HEK293 (cell line): Measurements from ENCODE around the gene TMED1.

Experiments used
- CTCF ChIA-PET: fragments of 350-600 bp; formaldehyde crosslinking; extraction: SDS; loops from one replicate; lab custom pipeline; 2021; ENCODE audit warnings: antibody characterized with exemption; lab: Yijun Ruan, JAX
- POLR2A ChIA-PET: fragments of 300-600 bp; formaldehyde crosslinking; extraction: SDS; loops from one replicate; lab custom pipeline; 2020; ENCODE audit warnings: antibody characterized with exemption, inconsistent platforms; lab: Yijun Ruan, JAX
- H3K27ac ChIP-seq: fragments of 200-500 bp; sonication (Bioruptor generic); 2 replicates; pipeline ENCODE4 v1.5.1; 2014; ENCODE audit warnings: low read depth, low read length, control low read depth, inconsistent platforms; ENCODE audit errors: extremely low read depth
- H3K36me3 ChIP-seq, 2 experiments: fragments of 200-500 bp in 1 of 2; sonication (Bioruptor generic) in 1 of 2; 1 replicate in 1 of 2; 2 replicates in 1 of 2; pipeline ENCODE4 v1.5.1; 2014 to 2017; ENCODE audit warnings: inconsistent platforms in 2 of 2, low read length in 2 of 2; ENCODE audit not compliant: control insufficient read depth in 2 of 2, insufficient read depth in 1 of 2
- H3K4me1 ChIP-seq: fragments of 200-500 bp; sonication (Bioruptor generic); 2 replicates; pipeline ENCODE4 v1.5.1; 2014; ENCODE audit warnings: mild to moderate bottlenecking, low read length, inconsistent platforms; ENCODE audit not compliant: control insufficient read depth, insufficient read depth
- H3K4me3 ChIP-seq: 2 replicates; pipeline ENCODE4 v1.5.1; 2011; ENCODE audit warnings: low read depth, mild to moderate bottlenecking, control low read depth, low read length, moderate library complexity
- H3K9me3 ChIP-seq: fragments of 200-500 bp; sonication (Bioruptor generic); 2 replicates; pipeline ENCODE4 v1.5.1; 2014; ENCODE audit warnings: low read depth, low read length, inconsistent platforms; ENCODE audit not compliant: control insufficient read depth, insufficient read depth
- GLI4 ChIP-seq: fragments of 450-650 bp; formaldehyde crosslinking; IDR thresholded peaks from 2 replicates; pipeline ENCODE4 v1.5.1; 2016; ENCODE audit warnings: missing biosample characterization, missing genetic modification characterization
- INSM2 ChIP-seq: fragments of 450-650 bp; formaldehyde crosslinking; IDR thresholded peaks from 2 replicates; pipeline ENCODE4 v1.5.1; 2016; ENCODE audit warnings: missing biosample characterization, missing genetic modification characterization
- MEIS1 ChIP-seq: sonication (generic); formaldehyde crosslinking; IDR thresholded peaks from 2 replicates; pipeline ENCODE4 v1.8.1; 2022; ENCODE audit warnings: missing genetic modification reagents, mild to moderate bottlenecking, borderline replicate concordance
- REPIN1 ChIP-seq: fragments of 450-650 bp; formaldehyde crosslinking; IDR thresholded peaks from 2 replicates; pipeline ENCODE4 v1.5.1; 2017; ENCODE audit warnings: missing biosample characterization, missing genetic modification characterization, low read depth
- SP3 ChIP-seq: fragments of 450-650 bp; formaldehyde crosslinking; IDR thresholded peaks from 2 replicates; pipeline ENCODE4 v1.5.1; 2016; ENCODE audit warnings: missing biosample characterization, missing genetic modification characterization
- ZBTB1 ChIP-seq: fragments of 450-650 bp; formaldehyde crosslinking; IDR thresholded peaks from 2 replicates; pipeline ENCODE4 v1.5.1; 2016; ENCODE audit warnings: missing biosample characterization, missing genetic modification characterization
- ZBTB11 ChIP-seq: fragments of 450-650 bp; formaldehyde crosslinking; conservative IDR thresholded peaks from 2 replicates; pipeline ENCODE4 v1.5.1; 2016; ENCODE audit warnings: low read depth, missing biosample characterization, missing genetic modification characterization
- ZBTB44 ChIP-seq: fragments of 450-650 bp; IDR thresholded peaks from 2 replicates; pipeline ENCODE4 v1.5.1; 2018; ENCODE audit warnings: missing biosample characterization, mild to moderate bottlenecking, missing genetic modification characterization
- ZIC2 ChIP-seq: fragments of 450-650 bp; formaldehyde crosslinking; IDR thresholded peaks from 2 replicates; pipeline ENCODE4 v1.5.1; 2016; ENCODE audit warnings: missing biosample characterization, missing genetic modification characterization
- ZNF10 ChIP-seq: fragments of 450-650 bp; formaldehyde crosslinking; IDR thresholded peaks from 2 replicates; pipeline ENCODE4 v1.5.1; 2017; ENCODE audit warnings: missing biosample characterization, missing genetic modification characterization
- ZNF138 ChIP-seq: fragments of 450-650 bp; formaldehyde crosslinking; IDR thresholded peaks from 2 replicates; pipeline ENCODE4 v1.5.1; 2016; ENCODE audit warnings: missing biosample characterization, missing genetic modification characterization, borderline replicate concordance
- ZNF266 ChIP-seq: fragments of 450-650 bp; formaldehyde crosslinking; IDR thresholded peaks from 2 replicates; pipeline ENCODE4 v1.5.1; 2016; ENCODE audit warnings: missing biosample characterization, missing genetic modification characterization, low read depth
- ZNF280D ChIP-seq: fragments of 450-650 bp; formaldehyde crosslinking; IDR thresholded peaks from 2 replicates; pipeline ENCODE4 v1.5.1; 2016; ENCODE audit warnings: missing biosample characterization, missing genetic modification characterization
- ZNF311 ChIP-seq: fragments of 450-650 bp; formaldehyde crosslinking; IDR thresholded peaks from 2 replicates; pipeline ENCODE4 v1.5.1; 2017; ENCODE audit warnings: missing biosample characterization, missing genetic modification characterization, borderline replicate concordance
- ZNF362 ChIP-seq: fragments of 450-650 bp; formaldehyde crosslinking; IDR thresholded peaks from 2 replicates; pipeline ENCODE4 v1.5.1; 2016; ENCODE audit warnings: missing biosample characterization, missing genetic modification characterization
- ZNF366 ChIP-seq: fragments of 450-650 bp; formaldehyde crosslinking; conservative IDR thresholded peaks from 2 replicates; pipeline ENCODE4 v1.5.1; 2016; ENCODE audit warnings: missing biosample characterization, missing genetic modification characterization
- ZNF391 ChIP-seq: fragments of 450-650 bp; formaldehyde crosslinking; IDR thresholded peaks from 2 replicates; pipeline ENCODE4 v1.5.1; 2016; ENCODE audit warnings: low read depth, missing biosample characterization, missing genetic modification characterization, borderline replicate concordance
- ZNF529 ChIP-seq: fragments of 450-650 bp; formaldehyde crosslinking; IDR thresholded peaks from 2 replicates; pipeline ENCODE4 v1.5.1; 2017; ENCODE audit warnings: missing genetic modification characterization, missing biosample characterization; ENCODE audit not compliant: insufficient replicate concordance
- ZNF692 ChIP-seq: fragments of 450-650 bp; formaldehyde crosslinking; IDR thresholded peaks from 2 replicates; pipeline ENCODE4 v1.5.1; 2016; ENCODE audit warnings: missing biosample characterization, missing genetic modification characterization

The TMED1 gene

GRCh38 chr19:10835754-10836478, at the start of gene TMED1 (continued):
- TF ChIP-seq ZBTB44 (tag by site-specific recombination) (0 out of 2 replicates have a peak, but pooled peaks have one; percentile 55), ZNF366 (tag by site-specific recombination) (peak; percentile 84), INSM2 (peak; percentile 98), SP3 (peak; percentile 96), ZNF280D (tag by site-specific recombination) (no peak), ZNF692 (tag by site-specific recombination) (peak; percentile 81), ZNF529 (tag by site-specific recombination) (no peak), ZNF391 (0 out of 2 replicates have a peak, but pooled peaks have one; percentile 47), GLI4 (no peak)

- POLR2A ChIA-PET: interaction anchor here (0.6 kb wide), 2 partner anchors 36 to 453 kb away, joined by 4 read pairs; no protein-coding TSS in a partner anchor
- H3K36me3 ChIP-seq: no peaks in the 10 kb centered on the region
- peaks cover 2% of the 10 kb centered on the region; the same call in 1 of the 2 replicates for H3K4me1 ChIP-seq
- H3K27ac ChIP-seq: no peak overlapping the region
- H3K9me3 ChIP-seq: no peaks in the 10 kb centered on the region
- no peak overlapping the region for H3K4me3 ChIP-seq
- CTCF ChIA-PET: no interaction called here
- TF ChIP-seq ZIC2 (tag by site-specific recombination) (peak; percentile 87), ZNF138 (no peak), ZNF266 (tag by site-specific recombination) (no peak), ZNF692 (tag by site-specific recombination) (no peak), MEIS1 (CRISPR knock-in tag) (no peak), ZNF311 (no peak), ZNF10 (tag by site-specific recombination) (no peak), REPIN1 (tag by site-specific recombination) (no peak), ZBTB1 (tag by site-specific recombination) (no peak), ZNF362 (tag by site-specific recombination) (peak; percentile 93), ZBTB11 (no peak)
Measured at GRCh38 chr19:10885201-10886169, 49.5 kb upstream of the TMED1 start.
